Measurements from ENCODE around the gene MTPN.

Gene MTPN

GRCh38 chr7:135990258-135990657 is 13.1 kb upstream of the MTPN start:
- no peak for DNase-seq (ENCODE audit: low spot score)
- Histone ChIP-seq H3K4me3 (no peak overlapping the region), H3K27ac (no peak overlapping the region)
- no peak for TF ChIP-seq CTCF (IDR thresholded peaks at IDR 0.05)

- H3K27ac ChIP-seq, result no peak overlapping the region
- no peak overlapping the region for H3K4me3 ChIP-seq
- TF ChIP-seq CTCF (IDR thresholded peaks at IDR 0.05), result no peak
- no peak for DNase-seq (ENCODE audit: low spot score)
Measured at GRCh38 chr7:135981958-135982646, 4.9 kb upstream of the MTPN start.

DNA sequence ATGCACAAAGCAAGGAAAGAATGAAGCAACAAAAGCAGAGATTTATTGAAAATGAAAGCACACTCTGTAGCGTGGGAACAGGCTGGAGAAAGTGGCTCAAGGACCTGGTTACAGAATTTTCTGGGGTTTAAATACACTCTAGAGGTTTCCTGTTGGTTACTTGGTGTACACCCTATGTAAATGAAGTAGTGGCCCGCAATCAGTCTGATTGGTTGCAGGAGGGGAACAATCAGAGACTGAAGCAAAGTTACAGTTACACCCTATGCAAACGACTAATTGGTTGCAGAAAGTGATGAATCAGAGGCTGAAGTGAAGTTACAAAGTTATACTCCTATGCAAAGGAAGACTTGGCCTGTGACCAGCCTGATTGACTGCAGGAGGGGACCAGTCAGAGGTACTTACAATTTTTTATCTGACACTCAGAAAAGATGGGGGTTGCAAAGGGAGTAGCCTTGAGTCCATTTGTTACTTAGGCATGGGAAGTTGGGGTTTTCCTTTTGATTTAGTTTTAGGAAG is 3.6 kb upstream of the MTPN start:
- no peak for DNase-seq (ENCODE audit: low spot score)
- Histone ChIP-seq H3K27ac (peak overlapping the region in 1 of 2 donors; percentile 52), H3K4me3 (peak overlapping the region; percentile 24)
- TF ChIP-seq CTCF (IDR thresholded peaks at IDR 0.05), result no peak

DNA sequence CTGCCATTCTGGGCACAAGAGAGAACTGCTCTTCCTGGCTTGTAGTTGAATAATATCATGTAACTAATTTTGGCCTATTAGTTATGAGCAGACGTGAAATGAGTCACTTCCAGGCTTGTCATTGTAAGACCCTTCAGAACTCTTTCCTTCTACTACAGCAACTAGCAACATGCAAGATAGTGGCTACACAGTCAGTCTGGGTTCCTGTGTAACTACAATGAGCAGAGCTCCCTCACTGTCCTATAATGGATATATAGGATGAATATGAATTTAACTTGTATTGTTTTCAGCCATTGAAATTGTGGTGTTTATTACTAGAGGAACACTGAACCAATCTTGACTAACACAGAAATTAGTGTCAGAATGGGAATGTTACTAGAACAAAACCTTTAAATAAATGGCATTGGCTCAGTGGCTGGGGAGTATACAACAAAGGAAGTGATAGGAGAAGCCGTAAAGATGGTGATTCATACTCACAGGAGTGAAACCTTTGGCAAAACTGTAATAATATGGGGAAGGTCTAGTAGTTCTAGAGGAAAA is 2.9 kb upstream of the MTPN start:
- Histone ChIP-seq H3K27ac (peak overlapping the region; percentile 2 to 52), H3K4me3 (peak overlapping the region; percentile 24)
- no peak for DNase-seq (ENCODE audit: low spot score)
- TF ChIP-seq CTCF (IDR thresholded peaks at IDR 0.05), result no peak

DNA sequence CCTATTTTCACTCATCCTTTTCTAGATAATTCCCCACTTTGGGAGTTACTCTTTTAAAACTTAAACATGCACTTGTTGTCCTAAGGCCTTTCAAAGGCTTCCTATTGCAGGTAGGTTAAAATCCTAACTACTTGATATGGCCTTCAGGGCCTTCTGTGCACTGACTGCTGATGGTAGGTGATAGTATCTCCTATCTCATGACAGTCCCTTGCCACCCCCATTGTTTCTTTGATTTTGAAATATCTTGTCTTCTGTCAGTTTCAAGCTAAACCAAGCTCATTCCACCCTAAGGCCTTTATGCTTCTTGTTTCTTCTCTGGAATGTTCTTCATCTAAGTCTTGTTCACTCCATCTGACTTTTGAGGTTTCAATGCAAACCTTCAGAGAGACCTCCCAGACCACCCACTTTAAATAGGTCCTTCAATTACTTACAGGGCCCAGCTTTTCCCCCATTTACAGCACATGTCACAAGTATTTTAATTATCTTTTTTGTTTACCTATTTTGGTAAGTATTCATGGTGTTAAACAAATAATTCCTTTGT is 2.4 kb upstream of the MTPN start:
- Histone ChIP-seq H3K4me3 (no peak overlapping the region), H3K27ac (peak overlapping the region in 1 of 2 donors; percentile 2)
- no peak for TF ChIP-seq CTCF (IDR thresholded peaks at IDR 0.05)
- DNase-seq (ENCODE audit: low spot score), result no peak

GRCh38 chr7:135978624-135979023 is 1.5 kb upstream of the MTPN start:
- DNase-seq (ENCODE audit: low spot score), result no peak
- Histone ChIP-seq H3K27ac (no peak overlapping the region), H3K4me3 (no peak overlapping the region)
- TF ChIP-seq CTCF (IDR thresholded peaks at IDR 0.05), result no peak

- H3K27ac ChIP-seq, result peak overlapping the region; percentile 42 to 94
- DNase-seq (ENCODE audit: low spot score), result no peak
- TF ChIP-seq CTCF (IDR thresholded peaks at IDR 0.05), result no peak
- peak overlapping the region; percentile 98 for H3K4me3 ChIP-seq
Measured at GRCh38 chr7:135977742-135978066, 545 bp upstream of the MTPN start.

Measured in coronary artery (tissue), 2 donors.